H9 (cell line): ENCODE measurements around the gene PLIN3. TPM values are rescaled to one million over a fixed set of nuclear protein-coding genes. Genes with fewer than 3 reads are reported as not detected.
A peak's percentile ranks its signal among the peaks of the same experiment; 100 is the strongest.

Experiments
- DNase-seq: peaks from one replicate; pipeline ENCODE4 v3.0.0-alpha.2; 2017
- H2AFZ ChIP-seq: one replicate; pipeline ENCODE4 v1.6.1; 2013; ENCODE audit warnings: mild to moderate bottlenecking, low read length, control low read depth, moderate library complexity
- H2AK5ac ChIP-seq: 2 replicates; pipeline ENCODE4 v1.6.1; 2013; ENCODE audit warnings: low read length, control low read depth, mixed read lengths; ENCODE audit not compliant: insufficient read length
- H2BK120ac ChIP-seq: one replicate; pipeline ENCODE4 v1.6.1; 2013; ENCODE audit warnings: low read depth, mild to moderate bottlenecking, low read length, control low read depth, inconsistent platforms; ENCODE audit not compliant: poor library complexity, severe bottlenecking
- H2BK12ac ChIP-seq: 2 replicates; pipeline ENCODE4 v1.6.1; 2013; ENCODE audit warnings: low read length, control low read depth, mixed read lengths, low read depth; ENCODE audit not compliant: insufficient read length
- H2BK15ac ChIP-seq: 2 replicates; pipeline ENCODE4 v1.6.1; 2013; ENCODE audit warnings: low read depth, low read length, control low read depth
- H2BK20ac ChIP-seq: one replicate; pipeline ENCODE4 v1.6.1; 2013; ENCODE audit warnings: low read depth, mild to moderate bottlenecking, low read length, control low read depth, inconsistent platforms; ENCODE audit not compliant: poor library complexity, severe bottlenecking
- H2BK5ac ChIP-seq: 2 replicates; pipeline ENCODE4 v1.6.1; 2013; ENCODE audit warnings: low read length, control low read depth, mixed read lengths; ENCODE audit not compliant: insufficient read length
- H3K14ac ChIP-seq: 2 replicates; pipeline ENCODE4 v1.6.1; 2013; ENCODE audit warnings: low read length, control low read depth; ENCODE audit not compliant: insufficient read depth
- H3K18ac ChIP-seq: 2 replicates; pipeline ENCODE4 v1.6.1; 2013; ENCODE audit warnings: low read depth, mild to moderate bottlenecking, mixed read lengths, low read length, control low read depth; ENCODE audit not compliant: insufficient read length
- H3K23ac ChIP-seq: 2 replicates; pipeline ENCODE4 v1.6.1; 2013; ENCODE audit warnings: low read length, control low read depth, mixed read lengths, low read depth; ENCODE audit not compliant: insufficient read length
- H3K23me2 ChIP-seq: 2 replicates; pipeline ENCODE4 v1.6.1; 2013; ENCODE audit warnings: low read depth, mild to moderate bottlenecking, mixed read lengths, low read length, control low read depth; ENCODE audit not compliant: insufficient read length, poor library complexity, severe bottlenecking
- H3K27ac ChIP-seq: 2 replicates; pipeline ENCODE4 v1.5.1; 2013; ENCODE audit warnings: low read length, control low read depth, mixed read lengths, low read depth; ENCODE audit not compliant: insufficient read length
- H3K27me3 ChIP-seq: 2 replicates; pipeline ENCODE4 v1.6.1; 2013; ENCODE audit warnings: low read length, control low read depth, inconsistent platforms; ENCODE audit not compliant: insufficient read depth
- H3K4ac ChIP-seq: 2 replicates; pipeline ENCODE4 v1.6.1; 2013; ENCODE audit warnings: low read depth, mild to moderate bottlenecking, control low read depth, inconsistent platforms, low read length, moderate library complexity
- H3K4me1 ChIP-seq: 2 replicates; pipeline ENCODE4 v1.6.1; 2013; ENCODE audit warnings: low read length, control low read depth, inconsistent platforms; ENCODE audit not compliant: insufficient read depth
- H3K4me2 ChIP-seq: 2 replicates; pipeline ENCODE4 v1.6.1; 2013; ENCODE audit warnings: low read length, control low read depth, mixed read lengths; ENCODE audit not compliant: insufficient read length, insufficient read depth
- H3K56ac ChIP-seq: 2 replicates; pipeline ENCODE4 v1.6.1; 2013; ENCODE audit warnings: low read depth, mild to moderate bottlenecking, mixed read lengths, low read length, control low read depth; ENCODE audit not compliant: insufficient read length
- H3K79me1 ChIP-seq: 2 replicates; pipeline ENCODE4 v1.6.1; 2013; ENCODE audit warnings: low read depth, mild to moderate bottlenecking, moderate library complexity, low read length, control low read depth, inconsistent platforms; ENCODE audit not compliant: insufficient read depth, poor library complexity, severe bottlenecking
- H3K79me2 ChIP-seq: 2 replicates; pipeline ENCODE4 v1.6.1; 2013; ENCODE audit warnings: low read length, control low read depth, inconsistent platforms; ENCODE audit not compliant: insufficient read depth
- H3K9ac ChIP-seq: 2 replicates; pipeline ENCODE4 v1.6.1; 2013; ENCODE audit warnings: low read length, control low read depth, mixed read lengths; ENCODE audit not compliant: insufficient read length; ENCODE audit errors: extremely low read depth
- H3K9me3 ChIP-seq: one replicate; pipeline ENCODE4 v1.6.1; 2013; ENCODE audit warnings: low read depth, low read length, inconsistent platforms; ENCODE audit not compliant: control insufficient read depth
- H3T11ph ChIP-seq: one replicate; pipeline ENCODE4 v1.6.1; 2013; ENCODE audit warnings: mild to moderate bottlenecking, low read length, control low read depth, inconsistent platforms
- H4K20me1 ChIP-seq: one replicate; pipeline ENCODE4 v1.6.1; 2013; ENCODE audit not compliant: control insufficient read depth, insufficient read length, insufficient read depth
- H4K5ac ChIP-seq: 2 replicates; pipeline ENCODE4 v1.6.1; 2013; ENCODE audit warnings: low read depth, mild to moderate bottlenecking, mixed read lengths, low read length, control low read depth; ENCODE audit not compliant: insufficient read length
- H4K8ac ChIP-seq: replicated peaks from 2 replicates; pipeline ENCODE4 v1.6.1; 2013; ENCODE audit warnings: low read length, control low read depth, mixed read lengths, low read depth; ENCODE audit not compliant: insufficient read length
- H4K91ac ChIP-seq: 2 replicates; pipeline ENCODE4 v1.6.1; 2013; ENCODE audit warnings: low read depth, mild to moderate bottlenecking, moderate library complexity, mixed read lengths, low read length, control low read depth; ENCODE audit not compliant: insufficient read length
- H3K27ac Mint-ChIP-seq, 3 experiments: 2 replicates in 2 of 3; 3 replicates in 1 of 3; pipeline ENCODE4 v1.8.0; 2020 to 2021; ENCODE audit warnings: mixed read lengths in 3 of 3, mild to moderate bottlenecking in 1 of 3, moderate library complexity in 1 of 3
- H3K27me3 Mint-ChIP-seq: 2 replicates; pipeline ENCODE4 v1.8.0; 2021; ENCODE audit warnings: low read depth, mild to moderate bottlenecking, moderate library complexity, mixed read lengths
- H3K36me3 Mint-ChIP-seq, 3 experiments: 2 replicates in 2 of 3; 3 replicates in 1 of 3; pipeline ENCODE4 v1.8.0; 2020 to 2021; ENCODE audit warnings: low read depth in 3 of 3, mixed read lengths in 3 of 3; ENCODE audit not compliant: insufficient read depth in 1 of 3
- H3K4me1 Mint-ChIP-seq, 2 experiments: 2 replicates each; pipeline ENCODE4 v1.8.0; 2020; ENCODE audit warnings: mixed read lengths in 2 of 2
- H3K4me3 Mint-ChIP-seq, 2 experiments: 2 replicates in 1 of 2; 3 replicates in 1 of 2; pipeline ENCODE4 v1.8.0; 2020 to 2021; ENCODE audit warnings: mild to moderate bottlenecking in 2 of 2, mixed read lengths in 2 of 2, moderate library complexity in 1 of 2
- H3K9me3 Mint-ChIP-seq, 2 experiments: 2 replicates in 1 of 2; 3 replicates in 1 of 2; pipeline ENCODE4 v1.8.0; 2020; ENCODE audit warnings: mild to moderate bottlenecking in 2 of 2, mixed read lengths in 2 of 2, moderate library complexity in 1 of 2
- CTCF ChIP-seq: fragments of 200-600 bp; sonication (generic); conservative IDR thresholded peaks from 3 replicates; pipeline ENCODE4 v1.8.0; 2021; ENCODE audit warnings: antibody characterized with exemption, mild to moderate bottlenecking
- WGBS: extraction: QIAGEN DNeasy Blood & Tissue Kit; methylation state at CpG from one replicate; pipeline ENCODE4 v1.1.7; 2013; ENCODE audit warnings: missing lambda C conversion rate, low lambda C conversion rate, mixed read lengths; ENCODE audit not compliant: insufficient read length; ENCODE audit errors: extremely low coverage; 5-methylcytosine and 5-hydroxymethylcytosine counted together
- total RNA-seq: library from RNA; stranded (reverse); gene quantifications from 2 replicates; pipeline ENCODE4 v1.2.1, GENCODE V29; 2021

PLIN3 gene
- total RNA-seq, 1 experiment from 2014 or later = 61.8 TPM

- H4K20me1 ChIP-seq = peaks cover 4% of the 10 kb centered on the region
- H2AFZ ChIP-seq = no peak overlapping the region
Observed at GRCh38 chr19:4911786-4912672, 44.6 kb upstream of the PLIN3 start.

More at GRCh38 chr19:4911786-4912672, 44.6 kb upstream of the PLIN3 start:
- peaks cover 14% of the 10 kb centered on the region for H3K27me3 Mint-ChIP-seq
- H3K9me3 ChIP-seq = no peaks in the 10 kb centered on the region
- H3K9ac ChIP-seq = no peak overlapping the region
- no peak overlapping the region for H2BK120ac ChIP-seq
- peak; percentile 69 for TF ChIP-seq CTCF
- no peak overlapping the region for H2BK20ac ChIP-seq
- no peak overlapping the region for H3K56ac ChIP-seq
- no peak overlapping the region for H2AK5ac ChIP-seq
- H3T11ph ChIP-seq = no peak overlapping the region
- peaks cover 7% of the 10 kb centered on the region for H3K23me2 ChIP-seq
- no peak overlapping the region for H3K27ac ChIP-seq
- H3K18ac ChIP-seq = no peak overlapping the region
- H3K9me3 Mint-ChIP-seq = no peaks in the 10 kb centered on the region
- no peak overlapping the region for H4K5ac ChIP-seq
- H3K14ac ChIP-seq = no peak overlapping the region
- DNase-seq = no peak
- no peak overlapping the region for H4K8ac ChIP-seq
- H3K79me2 ChIP-seq = peaks cover 20% of the 10 kb centered on the region; the same call in 1 of the 2 replicates
- WGBS = no CpG with 5 or more reads among the region's 29 CpGs
- peak overlapping the region; percentile 64 to 83 (median 81); a peak in 5 of 7 replicates for H3K27ac Mint-ChIP-seq
- no peak overlapping the region for H3K4me2 ChIP-seq
- H3K4ac ChIP-seq = no peak overlapping the region
- no peaks in the 10 kb centered on the region for H3K79me1 ChIP-seq
- no peak overlapping the region for H4K91ac ChIP-seq
- H3K23ac ChIP-seq = no peak overlapping the region
- H2BK5ac ChIP-seq = no peak overlapping the region
- peaks cover 13 to 61% (median 48%) of the 10 kb centered on the region in 3 experiments; a peak in 6 of 7 replicates for H3K36me3 Mint-ChIP-seq
- H3K4me1 ChIP-seq = no peaks in the 10 kb centered on the region; the same call in 1 of the 2 replicates
- no peak overlapping the region for H2BK15ac ChIP-seq
- no peak overlapping the region for H2BK12ac ChIP-seq
- peak overlapping the region; percentile 79 to 89 for H3K4me3 Mint-ChIP-seq
- no peaks in the 10 kb centered on the region for H3K27me3 ChIP-seq
- H3K4me1 Mint-ChIP-seq = peaks cover 34 to 37% of the 10 kb centered on the region in 2 experiments
